HL-60 (cell line): Measurements from ENCODE around the gene DNAJC22.

ENCODE experiments used
- DNase-seq, 2 experiments: peaks; one replicate each; pipeline ENCODE4 v3.0.0-alpha.2; 2010 to 2020; ENCODE audit warnings: low read depth in 1 of 2, low spot score in 1 of 2
- H3K27ac ChIP-seq: fragments of 250-450 bp; sonication (Bioruptor Pico); replicated peaks from 2 replicates; pipeline ENCODE4 v1.5.1; 2020; ENCODE audit warnings: mild to moderate bottlenecking, moderate library complexity
- H3K27me3 ChIP-seq: fragments of 250-450 bp; sonication (Bioruptor Pico); 2 replicates; pipeline ENCODE4 v1.5.1; 2021; ENCODE audit warnings: mild to moderate bottlenecking, moderate library complexity; ENCODE audit not compliant: insufficient read depth, poor library complexity, severe bottlenecking
- H3K4me3 ChIP-seq: replicated peaks from 2 replicates; pipeline ENCODE4 v1.5.1; 2011; ENCODE audit warnings: mild to moderate bottlenecking, control low read depth, low read length; ENCODE audit not compliant: insufficient read depth
- GABPA ChIP-seq: IDR thresholded peaks from 2 replicates; pipeline ENCODE4 v1.6.1; 2012; ENCODE audit warnings: low read depth
- POLR2AphosphoS5 ChIP-seq: IDR thresholded peaks from 2 replicates; pipeline ENCODE4 v1.6.1; 2012; ENCODE audit warnings: low read depth
- SPI1 ChIP-seq: IDR thresholded peaks from 2 replicates; pipeline ENCODE4 v1.6.1; 2012; ENCODE audit warnings: low read depth, mild to moderate bottlenecking, borderline replicate concordance
- TF ChIP-seq, protein P1 (sequence below): IDR thresholded peaks from 2 replicates; pipeline ENCODE4 v1.6.1; 2012; ENCODE audit warnings: low read depth; ENCODE audit not compliant: insufficient replicate concordance
- TF ChIP-seq, protein P2 (sequence below): IDR thresholded peaks from one replicate; pipeline ENCODE4 v1.5.1; 2011; ENCODE audit warnings: low read length, control low read depth, inconsistent platforms; ENCODE audit not compliant: insufficient read depth

The DNAJC22 gene

DNA sequence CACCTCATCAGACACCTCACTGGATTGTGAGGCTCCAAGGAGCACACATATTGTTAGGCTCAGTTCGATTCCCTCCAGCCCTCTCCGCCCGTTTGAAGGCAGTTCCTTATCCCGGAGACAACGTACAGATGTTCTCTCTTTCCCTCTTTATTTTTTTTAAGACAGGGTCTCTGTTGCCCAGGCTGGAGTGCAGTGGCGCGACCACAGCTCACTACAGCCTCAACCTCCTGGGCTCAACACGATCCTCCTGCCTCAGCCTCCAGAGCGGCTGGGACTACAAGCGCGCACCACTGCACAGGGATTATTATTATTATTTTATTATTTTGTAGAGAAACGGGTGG is 24.4 kb upstream of the DNAJC22 start:
- peak overlapping the region; percentile 80 for H3K27ac ChIP-seq
- peak overlapping the region; percentile 94 for H3K4me3 ChIP-seq
- no peak for DNase-seq
- TF ChIP-seq, protein P1, sequence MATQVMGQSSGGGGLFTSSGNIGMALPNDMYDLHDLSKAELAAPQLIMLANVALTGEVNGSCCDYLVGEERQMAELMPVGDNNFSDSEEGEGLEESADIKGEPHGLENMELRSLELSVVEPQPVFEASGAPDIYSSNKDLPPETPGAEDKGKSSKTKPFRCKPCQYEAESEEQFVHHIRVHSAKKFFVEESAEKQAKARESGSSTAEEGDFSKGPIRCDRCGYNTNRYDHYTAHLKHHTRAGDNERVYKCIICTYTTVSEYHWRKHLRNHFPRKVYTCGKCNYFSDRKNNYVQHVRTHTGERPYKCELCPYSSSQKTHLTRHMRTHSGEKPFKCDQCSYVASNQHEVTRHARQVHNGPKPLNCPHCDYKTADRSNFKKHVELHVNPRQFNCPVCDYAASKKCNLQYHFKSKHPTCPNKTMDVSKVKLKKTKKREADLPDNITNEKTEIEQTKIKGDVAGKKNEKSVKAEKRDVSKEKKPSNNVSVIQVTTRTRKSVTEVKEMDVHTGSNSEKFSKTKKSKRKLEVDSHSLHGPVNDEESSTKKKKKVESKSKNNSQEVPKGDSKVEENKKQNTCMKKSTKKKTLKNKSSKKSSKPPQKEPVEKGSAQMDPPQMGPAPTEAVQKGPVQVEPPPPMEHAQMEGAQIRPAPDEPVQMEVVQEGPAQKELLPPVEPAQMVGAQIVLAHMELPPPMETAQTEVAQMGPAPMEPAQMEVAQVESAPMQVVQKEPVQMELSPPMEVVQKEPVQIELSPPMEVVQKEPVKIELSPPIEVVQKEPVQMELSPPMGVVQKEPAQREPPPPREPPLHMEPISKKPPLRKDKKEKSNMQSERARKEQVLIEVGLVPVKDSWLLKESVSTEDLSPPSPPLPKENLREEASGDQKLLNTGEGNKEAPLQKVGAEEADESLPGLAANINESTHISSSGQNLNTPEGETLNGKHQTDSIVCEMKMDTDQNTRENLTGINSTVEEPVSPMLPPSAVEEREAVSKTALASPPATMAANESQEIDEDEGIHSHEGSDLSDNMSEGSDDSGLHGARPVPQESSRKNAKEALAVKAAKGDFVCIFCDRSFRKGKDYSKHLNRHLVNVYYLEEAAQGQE = no peak
- H3K27me3 ChIP-seq = no peaks in the 10 kb centered on the region

DNA sequence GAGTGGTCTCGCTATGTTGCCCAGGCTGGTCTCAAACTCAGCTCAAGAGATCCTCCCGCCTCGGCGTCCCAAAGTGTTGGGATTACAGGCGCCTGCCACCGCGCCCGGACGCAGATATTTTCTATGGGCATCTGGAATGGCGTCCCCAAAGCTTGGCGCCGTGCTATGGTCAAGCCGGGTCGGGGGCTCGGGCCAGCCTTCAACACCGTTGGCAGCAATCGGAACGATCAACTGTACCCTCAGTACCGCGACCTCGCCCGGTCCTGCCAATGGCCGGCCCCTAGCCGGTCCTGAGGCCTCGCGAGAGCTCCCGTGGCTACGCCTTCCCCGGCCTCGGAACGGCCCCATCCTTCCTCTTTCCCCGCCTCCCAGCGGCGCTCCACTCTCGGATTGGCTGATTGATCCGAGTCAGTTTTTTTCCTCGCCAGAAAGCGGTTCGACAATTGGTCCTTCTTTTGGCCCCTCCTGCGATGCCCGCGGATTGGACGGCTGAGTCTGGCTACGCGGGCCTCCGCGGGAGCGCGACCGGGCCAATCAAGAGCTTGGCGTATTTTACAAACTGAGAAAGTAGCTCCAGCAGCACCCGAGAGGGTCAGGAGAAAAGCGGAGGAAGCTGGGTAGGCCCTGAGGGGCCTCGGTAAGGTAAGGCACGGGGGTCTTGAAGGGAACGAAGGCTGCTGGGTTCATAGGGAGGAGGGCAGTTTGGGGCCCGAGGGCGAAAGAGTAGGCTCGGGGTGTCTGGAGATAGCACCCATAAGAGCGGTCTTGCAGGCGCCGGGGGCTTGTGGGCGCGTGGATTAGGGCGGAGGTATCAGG is 23.8 kb upstream of the DNAJC22 start, which contains the start of gene TROAP:
Gene TROAP, plus strand, starts transcription at position 548 of the 816 bp plus-strand sequence. CDS start 354 bp downstream, outside the sequence.
- TF ChIP-seq, protein P2, sequence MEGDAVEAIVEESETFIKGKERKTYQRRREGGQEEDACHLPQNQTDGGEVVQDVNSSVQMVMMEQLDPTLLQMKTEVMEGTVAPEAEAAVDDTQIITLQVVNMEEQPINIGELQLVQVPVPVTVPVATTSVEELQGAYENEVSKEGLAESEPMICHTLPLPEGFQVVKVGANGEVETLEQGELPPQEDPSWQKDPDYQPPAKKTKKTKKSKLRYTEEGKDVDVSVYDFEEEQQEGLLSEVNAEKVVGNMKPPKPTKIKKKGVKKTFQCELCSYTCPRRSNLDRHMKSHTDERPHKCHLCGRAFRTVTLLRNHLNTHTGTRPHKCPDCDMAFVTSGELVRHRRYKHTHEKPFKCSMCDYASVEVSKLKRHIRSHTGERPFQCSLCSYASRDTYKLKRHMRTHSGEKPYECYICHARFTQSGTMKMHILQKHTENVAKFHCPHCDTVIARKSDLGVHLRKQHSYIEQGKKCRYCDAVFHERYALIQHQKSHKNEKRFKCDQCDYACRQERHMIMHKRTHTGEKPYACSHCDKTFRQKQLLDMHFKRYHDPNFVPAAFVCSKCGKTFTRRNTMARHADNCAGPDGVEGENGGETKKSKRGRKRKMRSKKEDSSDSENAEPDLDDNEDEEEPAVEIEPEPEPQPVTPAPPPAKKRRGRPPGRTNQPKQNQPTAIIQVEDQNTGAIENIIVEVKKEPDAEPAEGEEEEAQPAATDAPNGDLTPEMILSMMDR = no peak
- peak; percentile 81 for TF ChIP-seq POLR2AphosphoS5
- peak; percentile 94 to 99 for DNase-seq
- Histone ChIP-seq H3K27me3 (no peaks in the 10 kb centered on the region), H3K27ac (peak within 1 kb of the TSS; percentile 80), H3K4me3 (peak within 1 kb of the TSS; percentile 94)

DNA sequence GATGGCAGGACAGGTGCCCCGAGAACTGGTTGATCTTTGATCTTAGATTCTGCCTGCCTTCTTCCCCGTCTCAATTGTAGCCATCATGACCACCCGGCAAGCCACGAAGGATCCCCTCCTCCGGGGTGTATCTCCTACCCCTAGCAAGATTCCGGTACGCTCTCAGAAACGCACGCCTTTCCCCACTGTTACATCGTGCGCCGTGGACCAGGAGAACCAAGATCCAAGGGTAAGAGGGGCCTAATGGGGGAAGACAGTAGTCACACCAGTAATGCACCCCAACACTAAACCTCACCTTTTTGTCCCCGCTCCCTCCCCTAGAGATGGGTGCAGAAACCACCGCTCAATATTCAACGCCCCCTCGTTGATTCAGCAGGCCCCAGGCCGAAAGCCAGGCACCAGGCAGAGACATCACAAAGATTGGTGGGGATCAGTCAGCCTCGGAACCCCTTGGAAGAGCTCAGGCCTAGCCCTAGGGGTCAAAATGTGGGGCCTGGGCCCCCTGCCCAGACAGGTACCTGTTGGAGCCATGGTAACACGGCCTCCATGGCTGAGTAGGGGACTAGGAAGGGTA is 23.1 kb upstream of the DNAJC22 start:
- Histone ChIP-seq H3K27ac (peak overlapping the region; percentile 72), H3K27me3 (no peaks in the 10 kb centered on the region), H3K4me3 (peak overlapping the region; percentile 94)
- no peak for DNase-seq
- TF ChIP-seq, protein P2 = no peak
- TF ChIP-seq POLR2AphosphoS5 = no peak
- TF ChIP-seq, protein P1 = no peak
- TF ChIP-seq SPI1 = no peak
- no peak for TF ChIP-seq GABPA

DNA sequence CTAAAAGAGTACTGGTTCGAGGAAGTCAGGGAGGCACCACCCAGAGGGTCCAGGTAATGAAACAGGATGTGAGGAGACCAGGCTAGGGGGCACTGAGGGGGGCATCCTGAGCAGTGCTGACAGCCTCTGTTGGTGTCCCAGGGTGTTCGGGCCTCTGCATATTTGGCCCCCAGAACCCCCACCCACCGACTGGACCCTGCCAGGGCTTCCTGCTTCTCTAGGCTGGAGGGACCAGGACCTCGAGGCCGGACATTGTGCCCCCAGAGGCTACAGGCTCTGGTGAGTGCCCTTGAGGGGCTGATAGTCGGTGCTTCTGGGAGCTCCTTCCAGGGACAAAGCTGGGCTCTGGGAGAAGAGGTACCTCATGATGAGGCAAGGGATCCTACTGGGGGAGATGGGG is 21.1 kb upstream of the DNAJC22 start:
- no peak overlapping the region for H3K4me3 ChIP-seq
- H3K27ac ChIP-seq = no peak overlapping the region
- no peaks in the 10 kb centered on the region for H3K27me3 ChIP-seq
- DNase-seq = no peak
- TF ChIP-seq POLR2AphosphoS5 = no peak
- no peak for TF ChIP-seq GABPA
- TF ChIP-seq, protein P1 = no peak
- TF ChIP-seq, protein P2 = no peak
- no peak for TF ChIP-seq SPI1
